ENCODE measurements around the gene IST1. TPM values are rescaled to one million over a fixed set of nuclear protein-coding genes. Genes with fewer than 3 reads are reported as not detected.
A peak's percentile ranks its signal among the peaks of the same experiment; 100 is the strongest.

Gene IST1
- total and polyA plus RNA-seq, 9 of the 15 experiments (the other 6 are each of a cell fraction or from before 2014, with no cell fraction given): 135 to 334 (median 188) TPM

DNA sequence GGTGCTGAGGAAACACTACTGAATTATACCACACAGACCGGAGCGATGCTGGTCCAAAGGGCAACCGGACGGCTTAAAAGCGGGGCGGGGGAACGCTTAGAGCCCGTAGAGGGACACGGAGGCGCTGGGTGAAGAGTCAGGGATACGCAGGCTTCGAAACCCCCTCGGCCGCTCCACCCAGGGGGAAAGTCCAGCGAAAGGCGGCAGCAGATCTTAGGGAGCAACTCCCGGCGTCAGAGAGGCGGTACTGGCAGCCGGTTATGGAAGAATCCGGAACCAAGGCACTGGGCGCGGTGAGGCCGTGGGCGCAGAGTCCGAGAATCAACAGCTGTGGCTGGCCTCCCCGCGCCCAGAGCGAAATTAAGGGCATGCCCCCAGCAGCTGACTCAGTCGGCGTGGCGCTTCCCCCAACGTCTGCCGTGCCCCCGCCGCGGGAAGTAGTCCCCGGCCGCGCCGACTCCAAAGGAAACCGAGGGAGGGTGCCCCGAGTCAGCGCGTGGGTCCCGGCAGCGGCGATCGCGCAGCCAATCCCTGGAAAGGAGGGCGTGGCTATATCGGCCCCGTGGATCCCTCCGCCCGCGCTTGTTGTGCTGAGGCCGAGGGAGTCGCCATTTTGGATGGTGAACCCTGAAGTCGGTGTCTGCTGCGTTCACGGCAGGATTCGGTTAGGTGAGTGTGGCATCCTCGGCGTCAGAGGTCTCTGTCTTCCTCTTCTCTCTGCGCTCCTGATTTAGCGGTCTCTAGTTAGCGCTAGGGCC, at the start of gene IST1 (continued):
- TF ChIP-seq ETV6 (IDR thresholded peaks at IDR 0.05; ENCODE audit: borderline replicate concordance in 1 of 2, low read depth in 2 of 2, low read length in 1 of 2) (no peak), ETV6 (CRISPR knock-in tag; IDR thresholded peaks at IDR 0.05; ENCODE audit: borderline replicate concordance) (0 out of 2 replicates have a peak, but pooled peaks have one; percentile 56), FUS (optimal IDR thresholded peaks at IDR 0.05; ENCODE audit: low read depth, low read length) (no peak), ZNF146 (CRISPR knock-in tag; IDR thresholded peaks at IDR 0.05; ENCODE audit: unreplicated experiment) (no peak), ZNF766 (CRISPR knock-in tag; conservative IDR thresholded peaks at IDR 0.05) (peak; percentile 51; the same call in 1 of the 2 replicates), EP400 (IDR thresholded peaks at IDR 0.05) (peak; percentile 96), C11orf30 (IDR thresholded peaks at IDR 0.05; ENCODE audit: low read depth) (peak; percentile 65), ZKSCAN1 (IDR thresholded peaks at IDR 0.05; ENCODE audit: low read depth, low read length) (peak; percentile 68), NCOA2 (IDR thresholded peaks at IDR 0.05; ENCODE audit: partially characterized antibody in 2 of 2) (no peak), TCF7 (IDR thresholded peaks at IDR 0.05; ENCODE audit: borderline replicate concordance) (peak; percentile 77), ETS2 (tag; IDR thresholded peaks at IDR 0.05; ENCODE audit: borderline replicate concordance, poor library complexity, severe bottlenecking) (no peak), GATAD2B (IDR thresholded peaks at IDR 0.05; ENCODE audit: borderline replicate concordance) (peak; percentile 87; the same call in 1 of the 2 replicates), PHF8 (IDR thresholded peaks at IDR 0.05; ENCODE audit: borderline replicate concordance, low read length) (peak; percentile 92; the same call in 1 of the 2 replicates)
- TF ChIP-seq, protein P1, sequence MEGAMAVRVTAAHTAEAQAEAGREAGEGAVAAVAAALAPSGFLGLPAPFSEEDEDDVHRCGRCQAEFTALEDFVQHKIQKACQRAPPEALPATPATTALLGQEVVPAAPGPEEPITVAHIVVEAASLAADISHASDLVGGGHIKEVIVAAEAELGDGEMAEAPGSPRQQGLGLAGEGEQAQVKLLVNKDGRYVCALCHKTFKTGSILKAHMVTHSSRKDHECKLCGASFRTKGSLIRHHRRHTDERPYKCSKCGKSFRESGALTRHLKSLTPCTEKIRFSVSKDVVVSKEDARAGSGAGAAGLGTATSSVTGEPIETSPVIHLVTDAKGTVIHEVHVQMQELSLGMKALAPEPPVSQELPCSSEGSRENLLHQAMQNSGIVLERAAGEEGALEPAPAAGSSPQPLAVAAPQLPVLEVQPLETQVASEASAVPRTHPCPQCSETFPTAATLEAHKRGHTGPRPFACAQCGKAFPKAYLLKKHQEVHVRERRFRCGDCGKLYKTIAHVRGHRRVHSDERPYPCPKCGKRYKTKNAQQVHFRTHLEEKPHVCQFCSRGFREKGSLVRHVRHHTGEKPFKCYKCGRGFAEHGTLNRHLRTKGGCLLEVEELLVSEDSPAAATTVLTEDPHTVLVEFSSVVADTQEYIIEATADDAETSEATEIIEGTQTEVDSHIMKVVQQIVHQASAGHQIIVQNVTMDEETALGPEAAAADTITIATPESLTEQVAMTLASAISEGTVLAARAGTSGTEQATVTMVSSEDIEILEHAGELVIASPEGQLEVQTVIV (CRISPR knock-in tag; IDR thresholded peaks at IDR 0.05; ENCODE audit: borderline replicate concordance): no peak
- TF ChIP-seq, protein P2, sequence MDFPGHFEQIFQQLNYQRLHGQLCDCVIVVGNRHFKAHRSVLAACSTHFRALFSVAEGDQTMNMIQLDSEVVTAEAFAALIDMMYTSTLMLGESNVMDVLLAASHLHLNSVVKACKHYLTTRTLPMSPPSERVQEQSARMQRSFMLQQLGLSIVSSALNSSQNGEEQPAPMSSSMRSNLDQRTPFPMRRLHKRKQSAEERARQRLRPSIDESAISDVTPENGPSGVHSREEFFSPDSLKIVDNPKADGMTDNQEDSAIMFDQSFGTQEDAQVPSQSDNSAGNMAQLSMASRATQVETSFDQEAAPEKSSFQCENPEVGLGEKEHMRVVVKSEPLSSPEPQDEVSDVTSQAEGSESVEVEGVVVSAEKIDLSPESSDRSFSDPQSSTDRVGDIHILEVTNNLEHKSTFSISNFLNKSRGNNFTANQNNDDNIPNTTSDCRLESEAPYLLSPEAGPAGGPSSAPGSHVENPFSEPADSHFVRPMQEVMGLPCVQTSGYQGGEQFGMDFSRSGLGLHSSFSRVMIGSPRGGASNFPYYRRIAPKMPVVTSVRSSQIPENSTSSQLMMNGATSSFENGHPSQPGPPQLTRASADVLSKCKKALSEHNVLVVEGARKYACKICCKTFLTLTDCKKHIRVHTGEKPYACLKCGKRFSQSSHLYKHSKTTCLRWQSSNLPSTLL (IDR thresholded peaks at IDR 0.05): peak; percentile 92
- TF ChIP-seq, protein P3, sequence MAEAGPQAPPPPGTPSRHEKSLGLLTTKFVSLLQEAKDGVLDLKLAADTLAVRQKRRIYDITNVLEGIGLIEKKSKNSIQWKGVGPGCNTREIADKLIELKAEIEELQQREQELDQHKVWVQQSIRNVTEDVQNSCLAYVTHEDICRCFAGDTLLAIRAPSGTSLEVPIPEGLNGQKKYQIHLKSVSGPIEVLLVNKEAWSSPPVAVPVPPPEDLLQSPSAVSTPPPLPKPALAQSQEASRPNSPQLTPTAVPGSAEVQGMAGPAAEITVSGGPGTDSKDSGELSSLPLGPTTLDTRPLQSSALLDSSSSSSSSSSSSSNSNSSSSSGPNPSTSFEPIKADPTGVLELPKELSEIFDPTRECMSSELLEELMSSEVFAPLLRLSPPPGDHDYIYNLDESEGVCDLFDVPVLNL (CRISPR knock-in tag; IDR thresholded peaks at IDR 0.05; ENCODE audit: low read depth): 0 out of 2 replicates have a peak, but pooled peaks have one; percentile 11
- TF ChIP-seq, protein P4, sequence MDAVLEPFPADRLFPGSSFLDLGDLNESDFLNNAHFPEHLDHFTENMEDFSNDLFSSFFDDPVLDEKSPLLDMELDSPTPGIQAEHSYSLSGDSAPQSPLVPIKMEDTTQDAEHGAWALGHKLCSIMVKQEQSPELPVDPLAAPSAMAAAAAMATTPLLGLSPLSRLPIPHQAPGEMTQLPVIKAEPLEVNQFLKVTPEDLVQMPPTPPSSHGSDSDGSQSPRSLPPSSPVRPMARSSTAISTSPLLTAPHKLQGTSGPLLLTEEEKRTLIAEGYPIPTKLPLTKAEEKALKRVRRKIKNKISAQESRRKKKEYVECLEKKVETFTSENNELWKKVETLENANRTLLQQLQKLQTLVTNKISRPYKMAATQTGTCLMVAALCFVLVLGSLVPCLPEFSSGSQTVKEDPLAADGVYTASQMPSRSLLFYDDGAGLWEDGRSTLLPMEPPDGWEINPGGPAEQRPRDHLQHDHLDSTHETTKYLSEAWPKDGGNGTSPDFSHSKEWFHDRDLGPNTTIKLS (IDR thresholded peaks at IDR 0.05; ENCODE audit: borderline replicate concordance, low read depth): peak; percentile 87

Data from K562 (cell line).